K562 (cell line): ENCODE measurements around the gene SLC6A6. TPM values are rescaled to one million over a fixed set of nuclear protein-coding genes. Genes with fewer than 3 reads are reported as not detected.

ENCODE experiments used
- ATAC-seq: fragments of 200-7000 bp; cut with Tn5 transposase; 3 replicates; pipeline ENCODE4 v1.9.1; 2020; ENCODE audit warnings: moderate library complexity
- BruUV-seq: library from RNA; stranded (reverse); fragments of 400-500 nt; replicated peaks from 2 replicates; lab custom pipeline; 2021; lab: Mats Ljungman, UMichigan
- CTCF ChIA-PET: fragments of 300-600 bp; formaldehyde crosslinking; extraction: SDS; loops from one replicate; lab custom pipeline; 2021; ENCODE audit warnings: low intra/inter-chr PET ratio; lab: Yijun Ruan, JAX
- POLR2A ChIA-PET: fragments of 300-600, 350-650 bp; sonication (Branson Sonifier 250); formaldehyde crosslinking; extraction: SDS; loops from one replicate; lab custom pipeline; 2021; ENCODE audit warnings: antibody characterized with exemption, inconsistent platforms; lab: Yijun Ruan, JAX
- DNase-seq, 4 experiments: peaks; one replicate each; pipeline versions ENCODE4 v3.0.0 to v3.0.0-alpha.2; 2011 to 2018; ENCODE audit warnings: low spot score in 3 of 4, mixed read lengths in 3 of 4; ENCODE audit errors: extremely low read depth in 1 of 4
- FAIRE-seq: peaks from 2 replicates; lab custom pipeline; 2011; peaks lifted over from hg19 to GRCh38; lab: Jason Lieb, UNC
- H2AFZ ChIP-seq: 2 replicates; pipeline ENCODE4 v1.6.0; 2011; ENCODE audit warnings: low read depth, low read length, control low read depth, inconsistent platforms
- H3K27ac ChIP-seq: fragments of 200-600 bp; 3 replicates; pipeline ENCODE4 v1.8.0; 2011; ENCODE audit warnings: low read depth, mild to moderate bottlenecking, control low read depth, inconsistent platforms, low read length, moderate library complexity, mixed read lengths; ENCODE audit errors: extremely low read depth
- H3K27me3 ChIP-seq, 2 experiments: fragments of 300-600 bp in 1 of 2; 2 replicates in 1 of 2; 3 replicates in 1 of 2; pipeline versions ENCODE4 v1.6.0 to v1.8.0; 2011; ENCODE audit warnings: inconsistent platforms in 2 of 2, low read length in 2 of 2, mild to moderate bottlenecking in 1 of 2, mixed read lengths in 1 of 2, moderate library complexity in 1 of 2; ENCODE audit not compliant: control insufficient read depth in 2 of 2, insufficient read depth in 2 of 2
- H3K36me3 ChIP-seq: fragments of 300-600 bp; 3 replicates; pipeline ENCODE4 v1.8.0; 2011; ENCODE audit warnings: mild to moderate bottlenecking, low read length, inconsistent platforms; ENCODE audit not compliant: control insufficient read depth, insufficient read depth
- H3K4me1 ChIP-seq, 2 experiments: fragments of 200-600 bp in 1 of 2; replicated peaks in 1 of 2; 2 replicates in 1 of 2; 3 replicates in 1 of 2; pipeline versions ENCODE4 v1.5.1 to v1.8.0; 2011; ENCODE audit warnings: inconsistent platforms in 2 of 2, low read length in 2 of 2, mild to moderate bottlenecking in 1 of 2, mixed read lengths in 1 of 2, moderate library complexity in 1 of 2; ENCODE audit not compliant: control insufficient read depth in 2 of 2, insufficient read depth in 2 of 2
- H3K4me2 ChIP-seq: 2 replicates; pipeline ENCODE4 v1.6.1; 2011; ENCODE audit warnings: low read length, control low read depth, inconsistent platforms, mixed read lengths; ENCODE audit not compliant: insufficient read depth
- H3K4me3 ChIP-seq: fragments of 200-600 bp; sonication (generic), shearing (Covaris generic); 2 replicates; pipeline ENCODE4 v1.5.1; 2016; ENCODE audit warnings: control low read depth, inconsistent platforms
- H3K79me2 ChIP-seq: fragments of 200-600 bp; 3 replicates; pipeline ENCODE4 v1.8.0; 2011; ENCODE audit warnings: low read length, inconsistent platforms; ENCODE audit not compliant: control insufficient read depth, insufficient read depth
- H3K9ac ChIP-seq, 2 experiments: 2 replicates each; pipeline versions ENCODE4 v1.6.0 to v1.6.1; 2011; ENCODE audit warnings: low read depth in 2 of 2, low read length in 2 of 2, control low read depth in 1 of 2, inconsistent platforms in 1 of 2, mild to moderate bottlenecking in 1 of 2, mixed read lengths in 1 of 2; ENCODE audit not compliant: insufficient read depth in 1 of 2
- H3K9me1 ChIP-seq: one replicate; pipeline ENCODE4 v1.6.0; 2011; ENCODE audit warnings: inconsistent platforms, mild to moderate bottlenecking, low read length, moderate library complexity; ENCODE audit not compliant: control insufficient read depth, insufficient read depth
- H3K9me3 ChIP-seq: replicated peaks from 2 replicates; pipeline ENCODE4 v1.5.1; 2011; ENCODE audit warnings: low read depth, low read length, inconsistent platforms; ENCODE audit not compliant: control insufficient read depth, insufficient read depth
- H4K20me1 ChIP-seq: replicated peaks from 2 replicates; pipeline ENCODE4 v1.6.1; 2011; ENCODE audit warnings: low read length, inconsistent platforms, mixed read lengths; ENCODE audit not compliant: control insufficient read depth, insufficient read depth
- CBX2 ChIP-seq: fragments of 200-600 bp; sonication (generic); IDR thresholded peaks from one replicate; pipeline ENCODE4 v1.6.1; 2012; ENCODE audit warnings: mild to moderate bottlenecking, low read length, inconsistent platforms; ENCODE audit not compliant: insufficient read depth, poor library complexity, severe bottlenecking
- EZH2 ChIP-seq: IDR thresholded peaks from 2 replicates; pipeline ENCODE4 v1.6.1; 2012; ENCODE audit warnings: low read depth, mild to moderate bottlenecking, inconsistent platforms, low read length, borderline replicate concordance
- MAFK ChIP-seq: IDR thresholded peaks from 2 replicates; pipeline ENCODE4 v1.6.1; 2011; ENCODE audit warnings: low read length, improper control_type of control experiment
- MLLT1 ChIP-seq, 2 experiments: fragments of 450-650 bp; IDR thresholded peaks; 2 replicates each; pipeline ENCODE4 v1.6.1; 2016
- MNT ChIP-seq, 2 experiments: fragments of 450-650 bp; conservative IDR thresholded peaks; 2 replicates each; pipeline ENCODE4 v1.6.1; 2017; ENCODE audit warnings: mild to moderate bottlenecking in 2 of 2, moderate library complexity in 2 of 2
- PRDM10 ChIP-seq: fragments of 450-650 bp; IDR thresholded peaks from 2 replicates; pipeline ENCODE4 v1.6.1; 2018; ENCODE audit not compliant: partially characterized antibody
- TCF7 ChIP-seq: sonication (generic); IDR thresholded peaks from 2 replicates; pipeline ENCODE4 v1.6.1; 2016; ENCODE audit warnings: antibody characterized with exemption, borderline replicate concordance
- THAP12 ChIP-seq: fragments of 250-450 bp; sonication (Bioruptor Pico); IDR thresholded peaks from 2 replicates; pipeline ENCODE4 v1.9.0; 2021; ENCODE audit warnings: mild to moderate bottlenecking, inconsistent platforms
- U2AF2 ChIP-seq: fragments of 200-400 bp; formaldehyde crosslinking; optimal IDR thresholded peaks from 2 replicates; pipeline ENCODE3; 2017; ENCODE audit warnings: low read depth, mild to moderate bottlenecking, low read length
- ZBTB17 ChIP-seq: fragments of 450-650 bp; formaldehyde crosslinking; IDR thresholded peaks from 2 replicates; pipeline ENCODE4 v1.4.0; 2020; ENCODE audit warnings: mild to moderate bottlenecking
- ZNF263 ChIP-seq: sonication (generic); formaldehyde crosslinking; IDR thresholded peaks from 2 replicates; pipeline ENCODE4 v1.8.0; 2022; ENCODE audit warnings: mild to moderate bottlenecking, missing genetic modification reagents, borderline replicate concordance
- ZNF445 ChIP-seq: fragments of 250-450 bp; sonication (Bioruptor Pico); IDR thresholded peaks from 2 replicates; pipeline ENCODE4 v1.4.0; 2020; ENCODE audit warnings: low read depth, mild to moderate bottlenecking, moderate library complexity
- ZNF79 ChIP-seq: fragments of 250-450 bp; sonication (Bioruptor Pico); IDR thresholded peaks from 2 replicates; pipeline ENCODE4 v1.4.0; 2020; ENCODE audit warnings: low read depth, mild to moderate bottlenecking, moderate library complexity
- WGBS: fragments of 100-300 bp; shearing (Covaris generic); methylation state at CpG from one replicate; pipeline ENCODE4 v1.1.6; 2016; ENCODE audit warnings: low coverage, mixed read lengths; ENCODE audit not compliant: insufficient coverage; ENCODE audit errors: missing lambda C conversion rate; 5-methylcytosine and 5-hydroxymethylcytosine counted together
- in situ Hi-C: fragments of 300-500 bp; cut with MboI; formaldehyde crosslinking; loops from 4 replicates; pipeline ENCODE4 v1.15.0; 2018; ENCODE audit warnings: inconsistent platforms, mixed read lengths
- intact Hi-C: fragments of 100-400 bp; cut with micrococcal nuclease; formaldehyde crosslinking; loops from 2 replicates; pipeline ENCODE4 v1.14.2; 2022
- polyA plus RNA-seq, 8 experiments: library from polyadenylated mRNA; depleted of rRNA in 4 of 8; stranded (reverse) in 5 of 8; unstranded in 3 of 8; fragments of >200 nt; fragmentation: Nextera tagmentation in 2 of 8; fragmentation: Illumina TruSeq in 1 of 8; extraction: Ambion mirVana in 2 of 8; extraction: Trizol in 1 of 8; gene quantifications; 2 replicates each; pipeline versions ENCODE4 v1.2.1 to v1.2.3, GENCODE V29; 2011 to 2014; ENCODE audit warnings: inconsistent platforms in 1 of 8, missing spikeins in 1 of 8
- total RNA-seq, 7 experiments: library from RNA; depleted of rRNA in 6 of 7; stranded (reverse); fragments of >200 nt in 6 of 7; fragmentation: Illumina TruSeq in 2 of 7; extraction: Trizol in 2 of 7; gene quantifications; 2 replicates each; pipeline versions ENCODE4 v1.2.1 to v1.2.3, GENCODE V29; 2011 to 2021; ENCODE audit warnings: low replicate concordance in 1 of 7

SLC6A6 gene
- total and polyA plus RNA-seq, 9 of the 15 experiments (the other 6 are each of a cell fraction or from before 2014, with no cell fraction given): 12.3 to 203 (median 93.2) TPM

- Histone ChIP-seq H3K9ac (peak overlapping the region in 1 of 2 experiments; percentile 45; a peak in 2 of 4 replicates), H3K27me3 (no peaks in the 10 kb centered on the region), H3K4me3 (no peak overlapping the region), H3K4me1 (peaks cover 14 to 21% of the 10 kb centered on the region in 2 experiments; a peak in 4 of 5 replicates), H2AFZ (peak overlapping the region; percentile 65), H3K79me2 (no peaks in the 10 kb centered on the region), H3K36me3 (no peaks in the 10 kb centered on the region), H3K9me1 (no peaks in the 10 kb centered on the region), H3K4me2 (no peak overlapping the region), H3K27ac (no peak overlapping the region), H3K9me3 (no peaks in the 10 kb centered on the region), H4K20me1 (no peaks in the 10 kb centered on the region)
- POLR2A ChIA-PET: interaction anchor here (0.6 to 1.9 kb wide), 5 partner anchors 9 to 175 kb away, joined by 3 to 7 read pairs (median 3); partner anchors contain the start of gene LSM3
- intact Hi-C loops: no loop called here
- in situ Hi-C loops: no loop called here
- no peak for FAIRE-seq
- 24% methylated on average over 1 of the region's 1 CpG for WGBS
- no peak for ATAC-seq
- no peak for DNase-seq
- no TSS peak for BruUV-seq
- CTCF ChIA-PET: no interaction called here
- no peak for TF ChIP-seq EZH2
- TF ChIP-seq CBX2: no peak
- TF ChIP-seq THAP12: 0 out of 2 replicates have a peak, but pooled peaks have one; percentile 49
- 0 out of 2 replicates have a peak, but pooled peaks have one; percentile 55 for TF ChIP-seq ZBTB17 (CRISPR knock-in tag)
- no peak for TF ChIP-seq ZNF445 (CRISPR knock-in tag)
- TF ChIP-seq MNT (conservative IDR thresholded peaks at IDR 0.05): no peak
- TF ChIP-seq MLLT1 (IDR thresholded peaks at IDR 0.05): 0 out of 4 replicates have a peak, but pooled peaks of 1 of the 2 experiments have one; percentile 24
- no peak for TF ChIP-seq ZNF79 (CRISPR knock-in tag)
- no peak for TF ChIP-seq PRDM10
- no peak for TF ChIP-seq MAFK
- no peak for TF ChIP-seq ZNF263
- TF ChIP-seq TCF7: no peak
- TF ChIP-seq U2AF2: no peak
Observed at GRCh38 chr3:14353502-14353901, 48.9 kb upstream of the SLC6A6 start.
